Osteocyte (in vitro differentiated cells): ENCODE results near the gene BRIP1. TPM values are rescaled to one million over a fixed set of nuclear protein-coding genes. Genes with fewer than 3 reads are reported as not detected.

Source experiments
- DNase-seq: peaks from one replicate; pipeline ENCODE4 v3.0.0; 2021; ENCODE audit warnings: mixed read lengths; ENCODE audit not compliant: unreplicated experiment; ENCODE audit errors: extremely low spot score
- H3K27ac Mint-ChIP-seq: one replicate; pipeline ENCODE4 v1.8.0; 2021; ENCODE audit warnings: mild to moderate bottlenecking, mixed read lengths; ENCODE audit not compliant: unreplicated experiment
- H3K27me3 Mint-ChIP-seq: one replicate; pipeline ENCODE4 v1.8.0; 2021; ENCODE audit warnings: mixed read lengths; ENCODE audit not compliant: unreplicated experiment
- H3K36me3 Mint-ChIP-seq: one replicate; pipeline ENCODE4 v1.8.0; 2021; ENCODE audit warnings: mixed read lengths; ENCODE audit not compliant: unreplicated experiment
- H3K4me1 Mint-ChIP-seq: one replicate; pipeline ENCODE4 v1.8.0; 2021; ENCODE audit warnings: mixed read lengths; ENCODE audit not compliant: unreplicated experiment
- H3K4me3 Mint-ChIP-seq: one replicate; pipeline ENCODE4 v1.8.0; 2021; ENCODE audit warnings: mild to moderate bottlenecking, moderate library complexity, mixed read lengths; ENCODE audit not compliant: unreplicated experiment
- H3K9me3 Mint-ChIP-seq: one replicate; pipeline ENCODE4 v1.8.0; 2021; ENCODE audit warnings: mixed read lengths; ENCODE audit not compliant: unreplicated experiment
- total RNA-seq: library from RNA; stranded (reverse); gene quantifications from 2 replicates; pipeline ENCODE4 v1.2.1, GENCODE V29; 2021
- TF ChIP-seq, protein P1 (sequence below): fragments of 200-600 bp; sonication (generic); IDR thresholded peaks from 2 replicates; pipeline ENCODE4 v1.5.0; 2021; ENCODE audit warnings: antibody characterized with exemption, mild to moderate bottlenecking, moderate library complexity

The BRIP1 gene
- total RNA-seq, 1 donor from 2014 or later: 4.6 TPM

DNA sequence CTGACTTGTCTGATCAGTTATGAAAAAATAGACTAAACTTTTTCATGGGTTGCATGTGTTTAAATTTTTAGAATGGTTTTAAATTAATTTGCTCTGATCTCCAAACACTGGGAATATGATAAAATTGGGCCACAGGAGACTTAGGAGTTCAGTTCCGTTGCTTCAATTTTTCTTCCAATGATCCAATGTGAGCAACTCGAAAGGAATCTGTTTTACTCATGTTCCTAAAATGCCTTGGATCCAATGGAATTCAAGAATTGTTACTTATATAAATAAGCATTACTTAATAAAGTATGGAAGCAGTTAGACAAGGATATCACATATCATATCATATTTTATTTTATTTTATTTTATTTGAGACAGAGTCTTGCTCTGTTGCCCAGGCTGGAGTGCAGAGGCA, 216.3 kb downstream of the BRIP1 start:
- no peak for DNase-seq

DNA sequence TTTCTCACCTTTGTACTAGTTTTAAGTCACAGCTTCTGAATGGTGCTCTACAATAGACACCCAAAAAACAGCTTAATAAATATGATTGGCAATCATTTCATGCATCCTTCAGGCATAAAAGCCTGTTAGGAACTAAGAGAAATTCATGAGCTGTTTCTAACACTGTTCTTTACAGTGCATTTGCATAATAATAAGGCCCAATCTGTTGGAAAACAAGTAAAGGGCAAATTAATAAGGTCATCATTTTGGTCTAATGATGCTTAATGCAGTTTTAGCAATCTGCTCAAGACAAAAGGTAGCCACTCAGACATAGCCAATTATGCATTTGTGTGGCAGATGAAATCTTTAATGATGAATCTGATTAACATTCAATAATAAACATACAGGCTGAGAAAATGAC, 216.8 kb downstream of the BRIP1 start:
- Mint-ChIP-seq H3K9me3 (peaks cover 14% of the 10 kb centered on the region), H3K27ac (no peak overlapping the region), H3K4me1 (peaks cover 17% of the 10 kb centered on the region), H3K36me3 (peaks cover 10% of the 10 kb centered on the region), H3K4me3 (no peak overlapping the region), H3K27me3 (no peaks in the 10 kb centered on the region)
- TF ChIP-seq, protein P1, sequence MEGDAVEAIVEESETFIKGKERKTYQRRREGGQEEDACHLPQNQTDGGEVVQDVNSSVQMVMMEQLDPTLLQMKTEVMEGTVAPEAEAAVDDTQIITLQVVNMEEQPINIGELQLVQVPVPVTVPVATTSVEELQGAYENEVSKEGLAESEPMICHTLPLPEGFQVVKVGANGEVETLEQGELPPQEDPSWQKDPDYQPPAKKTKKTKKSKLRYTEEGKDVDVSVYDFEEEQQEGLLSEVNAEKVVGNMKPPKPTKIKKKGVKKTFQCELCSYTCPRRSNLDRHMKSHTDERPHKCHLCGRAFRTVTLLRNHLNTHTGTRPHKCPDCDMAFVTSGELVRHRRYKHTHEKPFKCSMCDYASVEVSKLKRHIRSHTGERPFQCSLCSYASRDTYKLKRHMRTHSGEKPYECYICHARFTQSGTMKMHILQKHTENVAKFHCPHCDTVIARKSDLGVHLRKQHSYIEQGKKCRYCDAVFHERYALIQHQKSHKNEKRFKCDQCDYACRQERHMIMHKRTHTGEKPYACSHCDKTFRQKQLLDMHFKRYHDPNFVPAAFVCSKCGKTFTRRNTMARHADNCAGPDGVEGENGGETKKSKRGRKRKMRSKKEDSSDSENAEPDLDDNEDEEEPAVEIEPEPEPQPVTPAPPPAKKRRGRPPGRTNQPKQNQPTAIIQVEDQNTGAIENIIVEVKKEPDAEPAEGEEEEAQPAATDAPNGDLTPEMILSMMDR: no peak
- no peak for DNase-seq

More for the DNA sequence above, 216.3 kb downstream of the BRIP1 start:
- no peaks in the 10 kb centered on the region for H3K27me3 Mint-ChIP-seq
- no peak overlapping the region for H3K27ac Mint-ChIP-seq
- H3K4me1 Mint-ChIP-seq: peaks cover 17% of the 10 kb centered on the region
- H3K36me3 Mint-ChIP-seq: peaks cover 12% of the 10 kb centered on the region
- peaks cover 20% of the 10 kb centered on the region for H3K9me3 Mint-ChIP-seq
- H3K4me3 Mint-ChIP-seq: no peak overlapping the region
- TF ChIP-seq, protein P1: no peak

DNA sequence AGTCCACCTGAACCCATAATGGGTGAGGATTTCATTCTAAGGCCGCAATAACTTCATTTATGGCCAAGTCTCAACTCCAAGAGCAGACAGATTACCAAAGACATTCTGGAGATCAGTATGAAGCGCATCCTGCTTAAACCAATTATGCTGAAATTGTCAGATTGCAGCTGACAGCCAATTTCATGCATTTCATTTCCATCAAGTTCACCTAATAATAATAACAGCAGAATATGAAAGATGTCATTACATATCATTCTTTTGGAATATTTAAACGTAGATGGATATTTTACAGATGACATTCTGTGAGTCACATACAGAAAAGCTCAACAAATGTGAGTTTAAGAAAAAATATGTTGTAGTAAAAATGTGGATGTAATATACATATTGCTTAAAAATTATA, 217.4 kb downstream of the BRIP1 start:
- H3K27me3 Mint-ChIP-seq: no peaks in the 10 kb centered on the region
- TF ChIP-seq, protein P1: no peak
- H3K4me3 Mint-ChIP-seq: no peak overlapping the region
- H3K9me3 Mint-ChIP-seq: peaks cover 10% of the 10 kb centered on the region
- H3K36me3 Mint-ChIP-seq: peaks cover 7% of the 10 kb centered on the region
- H3K27ac Mint-ChIP-seq: no peak overlapping the region
- peaks cover 17% of the 10 kb centered on the region for H3K4me1 Mint-ChIP-seq
- no peak for DNase-seq

DNA sequence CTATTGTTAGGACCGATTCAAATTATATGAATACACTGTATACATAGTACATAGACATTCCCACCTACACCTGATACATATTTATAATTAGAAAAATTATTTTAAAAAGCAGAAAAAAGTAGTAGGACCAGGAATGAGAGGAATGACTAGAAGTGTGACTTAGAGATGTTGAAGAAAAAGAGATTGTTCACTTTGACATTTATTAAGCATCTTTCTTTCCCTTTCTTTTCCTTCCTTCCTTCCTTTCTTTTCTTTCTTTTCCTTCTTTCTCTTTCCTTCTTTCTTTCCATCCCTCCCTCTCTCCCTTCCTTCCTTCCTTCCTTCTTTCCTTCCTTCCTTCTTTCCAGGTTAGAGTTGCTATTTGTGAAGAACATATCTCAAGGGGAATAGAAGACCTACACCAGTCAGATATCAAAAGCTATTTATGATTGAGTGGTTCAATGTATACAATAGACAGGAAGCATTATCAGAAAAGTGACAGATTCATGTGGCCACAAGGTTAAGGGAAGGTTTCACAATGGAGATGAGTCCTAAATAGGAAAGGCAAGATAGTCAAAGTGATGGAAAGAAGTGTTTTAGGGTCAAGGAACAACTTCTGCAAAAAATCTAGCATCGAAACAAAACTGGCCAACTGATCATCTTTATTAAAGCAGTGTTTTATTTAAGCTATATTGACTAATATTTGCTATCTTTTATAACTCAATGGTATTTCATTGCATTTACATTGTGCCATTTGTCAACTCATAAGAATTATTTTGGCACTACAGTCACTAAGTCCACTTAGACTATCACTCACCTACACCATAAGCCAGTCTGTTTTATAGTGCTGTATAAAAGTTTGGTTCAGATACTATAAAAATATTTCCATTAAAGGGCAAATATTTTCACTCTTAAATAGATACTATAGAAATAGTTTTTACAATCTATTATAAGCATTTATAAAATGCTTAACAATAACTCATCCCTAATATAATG, 218.2 kb downstream of the BRIP1 start:
- Mint-ChIP-seq H3K4me1 (peaks cover 17% of the 10 kb centered on the region), H3K27me3 (no peaks in the 10 kb centered on the region), H3K4me3 (no peak overlapping the region), H3K36me3 (peaks cover 3% of the 10 kb centered on the region), H3K27ac (no peak overlapping the region), H3K9me3 (peaks cover 6% of the 10 kb centered on the region)
- TF ChIP-seq, protein P1: no peak
- no peak for DNase-seq

DNA sequence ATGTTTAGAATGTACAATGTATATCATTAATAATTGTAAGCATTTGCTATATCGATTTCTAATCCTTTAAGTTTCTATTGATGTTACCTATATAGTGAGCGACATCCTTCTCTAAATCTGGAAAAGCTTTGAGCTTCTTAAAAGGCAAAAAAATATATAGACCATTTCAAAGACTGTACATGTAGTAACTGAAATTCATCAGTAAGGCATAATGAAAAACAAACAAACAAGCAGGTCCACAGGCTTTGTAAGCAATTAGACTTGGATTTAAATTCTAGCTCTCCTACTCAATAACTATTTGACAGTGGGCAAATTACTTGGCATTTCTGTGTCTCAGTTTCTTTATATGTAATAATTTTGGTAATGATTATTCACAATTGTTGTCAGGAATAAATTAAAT, 220.6 kb downstream of the BRIP1 start:
- TF ChIP-seq, protein P1: no peak
- Mint-ChIP-seq H3K4me1 (peaks cover 17% of the 10 kb centered on the region), H3K4me3 (no peak overlapping the region), H3K27ac (no peak overlapping the region), H3K27me3 (no peaks in the 10 kb centered on the region), H3K36me3 (no peaks in the 10 kb centered on the region), H3K9me3 (peaks cover 13% of the 10 kb centered on the region)
- no peak for DNase-seq
